Testis (tissue), 3 donors: ENCODE results near the gene HES5. TPM values are rescaled to one million over a fixed set of nuclear protein-coding genes. Genes with fewer than 3 reads are reported as not detected.

Experiments used
- DNase-seq: peaks from one replicate; pipeline ENCODE4 v3.0.0-alpha.2; 2019
- H3K27ac ChIP-seq, 2 donors: fragments of 200-600 bp; sonication (generic); one replicate each; pipeline ENCODE4 v1.5.1; 2019
- H3K27me3 ChIP-seq: fragments of 200-600 bp; sonication (generic); one replicate; pipeline ENCODE4 v1.5.1; 2019
- H3K36me3 ChIP-seq: fragments of 200-600 bp; sonication (generic); one replicate; pipeline ENCODE4 v1.5.1; 2017; ENCODE audit warnings: low read depth; ENCODE audit errors: missing control alignments
- H3K4me1 ChIP-seq: fragments of 200-600 bp; sonication (generic); one replicate; pipeline ENCODE4 v1.5.1; 2019
- H3K4me3 ChIP-seq, 2 donors: fragments of 200-600 bp; sonication (generic); one replicate each; pipeline ENCODE4 v1.5.1; 2017 to 2019
- H3K9me3 ChIP-seq: fragments of 200-600 bp; sonication (generic); one replicate; pipeline ENCODE4 v1.5.1; 2017
- POLR2A ChIP-seq: fragments of 450-650 bp; IDR thresholded peaks from one replicate; pipeline ENCODE4 v1.6.1; 2017; ENCODE audit warnings: antibody characterized with exemption, mild to moderate bottlenecking, moderate library complexity
- WGBS, 2 donors: methylation state at CpG; one replicate each; pipeline ENCODE4 v1.1.5; 2018; 5-methylcytosine and 5-hydroxymethylcytosine counted together
- intact Hi-C: fragments of 100-400 bp; cut with DNase I; formaldehyde crosslinking; loops from one replicate; pipeline ENCODE4 v1.15.1; 2023; ENCODE audit warnings: low total_unique reads
- polyA plus RNA-seq: library from polyadenylated mRNA; stranded (reverse); fragments of 350-450 nt; fragmentation: Illumina TruSeq; extraction: RNeasy Lipid Tissue Mini Kit (QIAGEN cat#74804); gene quantifications from one replicate; pipeline ENCODE4 v1.2.3, GENCODE V29; 2014; ENCODE audit warnings: low read depth, low replicate concordance; ENCODE audit not compliant: insufficient read depth
- total RNA-seq, 2 donors: library from RNA; depleted of rRNA; stranded (reverse); fragments of >200 nt; gene quantifications; one replicate each; pipeline ENCODE4 v1.2.3, GENCODE V29; 2016
- TF ChIP-seq, protein P1 (sequence below), 3 experiments: fragments of 450-650 bp in 2 of 3; fragments of 200-600 bp in 1 of 3; sonication (generic) in 1 of 3; IDR thresholded peaks; one replicate each; pipeline ENCODE4 v1.5.1; 2016 to 2019; ENCODE audit warnings: antibody characterized with exemption in 3 of 3, mild to moderate bottlenecking in 2 of 3, moderate library complexity in 1 of 3

Gene HES5
- total and polyA plus RNA-seq, 3 donors from 2014 or later = 1.1 to 4.2 (median 2.8) TPM

DNA sequence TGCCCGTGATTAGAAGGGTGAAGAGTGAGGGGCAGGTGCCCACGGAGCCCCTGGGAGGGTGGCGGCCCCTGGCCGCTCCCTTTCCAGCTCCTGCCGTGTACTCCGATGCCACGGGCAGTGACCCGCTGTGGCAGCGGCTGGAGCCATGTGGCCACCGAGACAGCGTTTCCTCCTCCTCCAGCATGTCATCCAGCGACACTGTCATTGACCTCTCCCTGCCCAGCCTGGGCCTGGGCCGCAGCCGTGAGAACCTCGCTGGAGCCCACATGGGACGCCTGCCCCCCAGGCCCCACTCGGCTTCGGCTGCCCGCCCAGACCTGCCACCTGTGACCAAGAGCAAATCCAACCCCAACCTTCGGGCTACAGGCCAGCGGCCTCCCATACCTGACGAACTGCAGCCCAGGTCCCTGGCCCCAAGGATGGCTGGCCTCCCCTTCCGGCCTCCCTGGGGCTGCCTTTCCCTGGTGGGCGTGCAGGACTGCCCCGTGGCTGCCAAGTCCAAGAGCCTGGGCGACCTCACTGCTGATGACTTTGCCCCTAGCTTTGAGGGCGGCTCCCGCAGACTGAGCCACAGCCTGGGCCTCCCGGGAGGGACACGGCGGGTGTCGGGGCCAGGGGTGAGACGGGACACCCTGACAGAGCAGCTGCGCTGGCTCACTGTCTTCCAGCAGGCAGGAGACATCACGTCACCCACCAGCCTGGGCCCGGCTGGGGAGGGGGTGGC is 25.7 kb downstream of the HES5 start:
- DNase-seq = no peak
- TF ChIP-seq, protein P1, sequence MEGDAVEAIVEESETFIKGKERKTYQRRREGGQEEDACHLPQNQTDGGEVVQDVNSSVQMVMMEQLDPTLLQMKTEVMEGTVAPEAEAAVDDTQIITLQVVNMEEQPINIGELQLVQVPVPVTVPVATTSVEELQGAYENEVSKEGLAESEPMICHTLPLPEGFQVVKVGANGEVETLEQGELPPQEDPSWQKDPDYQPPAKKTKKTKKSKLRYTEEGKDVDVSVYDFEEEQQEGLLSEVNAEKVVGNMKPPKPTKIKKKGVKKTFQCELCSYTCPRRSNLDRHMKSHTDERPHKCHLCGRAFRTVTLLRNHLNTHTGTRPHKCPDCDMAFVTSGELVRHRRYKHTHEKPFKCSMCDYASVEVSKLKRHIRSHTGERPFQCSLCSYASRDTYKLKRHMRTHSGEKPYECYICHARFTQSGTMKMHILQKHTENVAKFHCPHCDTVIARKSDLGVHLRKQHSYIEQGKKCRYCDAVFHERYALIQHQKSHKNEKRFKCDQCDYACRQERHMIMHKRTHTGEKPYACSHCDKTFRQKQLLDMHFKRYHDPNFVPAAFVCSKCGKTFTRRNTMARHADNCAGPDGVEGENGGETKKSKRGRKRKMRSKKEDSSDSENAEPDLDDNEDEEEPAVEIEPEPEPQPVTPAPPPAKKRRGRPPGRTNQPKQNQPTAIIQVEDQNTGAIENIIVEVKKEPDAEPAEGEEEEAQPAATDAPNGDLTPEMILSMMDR (IDR thresholded peaks at IDR 0.05) = no peak
- TF ChIP-seq POLR2A = no peak
- intact Hi-C loops = no loop called here
- Histone ChIP-seq H3K36me3 (no peaks in the 10 kb centered on the region), H3K4me3 (no peak overlapping the region), H3K9me3 (no peaks in the 10 kb centered on the region), H3K27ac (no peak overlapping the region), H3K4me1 (no peaks in the 10 kb centered on the region), H3K27me3 (no peaks in the 10 kb centered on the region)
- WGBS, 2 donors = 60 to 61% methylated on average over 3 to 33 of the region's 36 CpGs

DNA sequence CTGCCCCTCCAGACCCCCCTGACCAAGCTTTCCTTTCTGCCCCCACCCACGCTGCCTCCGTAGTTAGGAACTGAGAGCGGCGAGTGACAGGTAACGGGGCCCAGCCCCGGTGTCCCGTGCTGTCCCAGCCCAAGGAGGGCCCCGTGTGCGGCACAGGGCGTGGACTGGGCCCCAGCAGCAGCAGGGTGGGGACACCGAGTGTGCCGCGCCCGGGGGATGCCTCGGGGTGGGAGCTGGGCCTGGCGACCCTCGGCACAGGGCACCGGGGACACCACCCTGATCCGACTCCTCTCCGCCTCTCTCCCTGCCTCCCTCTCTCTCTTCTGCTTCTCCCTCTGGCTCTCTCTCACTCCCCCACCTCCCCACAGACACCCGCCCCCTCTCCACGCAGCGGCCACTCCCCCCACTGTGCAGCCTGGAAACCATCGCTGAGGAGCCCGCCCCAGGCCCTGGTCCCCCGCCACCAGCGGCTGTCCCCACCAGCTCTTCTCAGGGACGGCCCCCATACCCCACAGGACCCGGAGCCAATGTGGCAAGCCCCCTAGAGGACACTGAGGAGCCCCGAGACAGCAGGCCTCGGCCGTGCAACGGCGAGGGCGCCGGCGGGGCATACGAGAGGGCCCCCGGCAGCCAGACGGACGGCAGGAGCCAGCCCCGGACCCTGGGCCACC is 26.4 kb downstream of the HES5 start:
- DNase-seq = no peak
- Histone ChIP-seq H3K36me3 (no peaks in the 10 kb centered on the region), H3K27ac (no peak overlapping the region), H3K9me3 (no peaks in the 10 kb centered on the region), H3K4me1 (no peaks in the 10 kb centered on the region), H3K4me3 (no peak overlapping the region), H3K27me3 (no peaks in the 10 kb centered on the region)
- intact Hi-C loops = no loop called here
- WGBS, 2 donors = 46% methylated on average over 42 of the region's 42 CpGs; no CpG with 5 or more reads in 1 of the 2 donors
- TF ChIP-seq, protein P1 (IDR thresholded peaks at IDR 0.05) = no peak
- no peak for TF ChIP-seq POLR2A

DNA sequence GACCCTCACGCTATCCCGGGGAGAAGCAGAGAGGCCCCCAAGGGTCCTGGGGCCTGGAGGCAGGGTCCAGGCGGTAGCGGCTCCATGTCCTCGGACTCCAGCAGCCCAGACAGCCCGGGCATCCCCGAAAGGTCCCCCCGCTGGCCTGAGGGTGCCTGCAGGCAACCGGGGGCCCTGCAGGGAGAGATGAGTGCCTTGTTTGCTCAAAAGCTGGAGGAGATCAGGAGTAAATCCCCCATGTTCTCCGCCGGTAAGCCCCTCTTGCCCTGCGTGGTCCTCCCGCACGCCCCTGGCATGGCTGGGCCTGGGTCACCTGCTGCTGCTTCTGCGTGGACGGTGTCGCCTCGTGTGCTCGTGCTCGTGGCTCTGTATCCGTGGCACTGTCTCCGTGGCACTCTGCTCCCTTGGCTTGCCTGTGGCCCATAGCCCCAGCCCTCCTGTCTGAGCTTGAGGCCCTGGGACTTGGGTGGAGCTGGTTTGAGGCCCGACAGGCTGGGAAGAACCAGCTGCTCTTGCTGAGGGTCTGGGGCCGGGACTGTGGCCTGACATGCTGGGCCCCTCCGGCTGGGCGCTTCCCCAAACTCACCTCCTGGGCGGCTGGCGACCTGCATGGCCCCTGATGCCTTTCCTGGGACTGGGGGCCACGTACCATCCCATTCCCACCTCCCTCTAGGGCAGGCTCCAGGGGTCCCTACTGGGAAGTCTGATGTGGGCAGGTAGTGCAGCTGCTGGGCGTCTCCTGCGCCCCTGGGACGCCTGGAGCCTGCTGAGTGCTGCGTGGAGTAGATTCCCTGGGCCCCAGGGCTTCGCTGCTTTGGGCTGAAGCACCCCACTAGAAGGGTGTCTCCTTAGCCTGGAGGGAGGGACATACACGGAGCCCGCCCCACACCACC is 27.2 kb downstream of the HES5 start:
- intact Hi-C loops = no loop called here
- Histone ChIP-seq H3K9me3 (no peaks in the 10 kb centered on the region), H3K27me3 (no peaks in the 10 kb centered on the region), H3K27ac (no peak overlapping the region), H3K36me3 (no peaks in the 10 kb centered on the region), H3K4me3 (no peak overlapping the region), H3K4me1 (no peaks in the 10 kb centered on the region)
- WGBS, 2 donors = 75 to 81% methylated on average over 7 to 36 of the region's 36 CpGs
- TF ChIP-seq, protein P1 (IDR thresholded peaks at IDR 0.05) = no peak
- no peak for TF ChIP-seq POLR2A
- no peak for DNase-seq

DNA sequence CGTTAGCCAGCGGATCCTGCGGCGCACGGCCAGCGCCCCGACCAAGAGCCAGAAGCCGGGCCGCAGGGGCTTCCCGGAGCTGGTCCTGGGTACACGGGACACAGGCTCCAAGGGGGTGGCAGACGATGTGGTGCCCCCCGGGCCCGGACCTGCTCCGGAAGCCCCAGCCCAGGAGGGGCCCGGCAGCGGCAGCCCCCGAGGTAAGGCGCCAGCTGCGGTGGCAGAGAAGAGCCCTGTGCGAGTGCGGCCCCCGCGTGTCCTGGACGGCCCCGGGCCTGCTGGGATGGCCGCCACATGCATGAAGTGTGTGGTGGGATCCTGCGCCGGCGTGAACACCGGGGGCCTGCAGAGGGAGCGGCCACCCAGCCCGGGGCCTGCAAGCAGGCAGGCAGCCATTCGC is 27.9 kb downstream of the HES5 start:
- 83% methylated on average over 34 of the region's 34 CpGs; no CpG with 5 or more reads in 1 of the 2 donors for WGBS, 2 donors
- DNase-seq = no peak
- no peak for TF ChIP-seq POLR2A
- TF ChIP-seq, protein P1 (IDR thresholded peaks at IDR 0.05) = no peak

More for the DNA sequence above, 27.9 kb downstream of the HES5 start:
- no peaks in the 10 kb centered on the region for H3K36me3 ChIP-seq
- H3K9me3 ChIP-seq = no peaks in the 10 kb centered on the region
- H3K27me3 ChIP-seq = no peaks in the 10 kb centered on the region
- no peaks in the 10 kb centered on the region for H3K4me1 ChIP-seq
- no peak overlapping the region for H3K4me3 ChIP-seq
- no peak overlapping the region for H3K27ac ChIP-seq
- intact Hi-C loops = no loop called here
